NCI-H2196 treated with DMSO at 0.1 percent for 48 hours (cell line): ENCODE results near the gene GRID1.

Experiments used
- DNase-seq: peaks from one replicate; lab custom pipeline; 2025; ENCODE audit not compliant: unreplicated experiment; lab: John Stamatoyannopoulos, UW

GRID1 gene

GRCh38 chr10:85674851-85675250 is 691.7 kb downstream of the GRID1 start:
- no peak for DNase-seq

DNA sequence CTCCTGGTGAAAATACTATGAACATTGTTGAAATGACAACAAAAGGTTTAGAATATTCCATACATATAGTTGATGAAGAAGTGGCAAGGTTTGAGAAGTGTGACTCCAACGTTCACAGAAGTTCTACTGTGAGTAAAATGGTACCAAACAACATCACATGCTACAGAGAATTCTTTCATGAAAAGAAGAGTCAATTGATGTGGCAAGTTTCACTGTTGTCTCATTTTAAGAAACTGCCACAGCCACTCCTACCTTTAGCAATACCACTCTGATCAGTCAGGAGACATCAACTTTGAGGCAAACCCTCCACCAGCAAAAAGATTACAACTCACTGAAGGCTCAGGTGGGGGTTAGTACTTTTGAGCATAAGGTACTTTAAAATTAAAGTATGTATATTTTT is 693.3 kb downstream of the GRID1 start:
- no peak for DNase-seq

DNA sequence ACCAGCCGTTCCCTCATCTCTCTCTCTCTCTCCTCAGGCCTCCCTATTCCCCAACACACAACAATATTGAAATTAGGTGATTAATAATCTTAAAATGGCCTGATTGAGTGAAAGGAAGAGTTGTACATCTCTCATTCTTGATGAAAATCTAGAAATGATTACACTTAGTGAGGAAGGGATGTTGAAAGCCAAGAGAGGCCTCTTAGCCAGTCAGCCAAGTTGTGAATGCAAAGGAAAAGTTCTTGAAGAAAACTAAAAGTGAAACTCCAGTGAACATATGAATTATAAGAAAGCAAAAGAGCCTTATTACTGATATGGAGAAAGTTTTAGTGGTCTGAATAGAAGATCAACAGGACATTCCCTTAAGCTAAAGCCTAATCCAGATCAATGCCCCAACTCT is 695.1 kb downstream of the GRID1 start:
- DNase-seq: no peak

- no peak for DNase-seq
Measured at GRCh38 chr10:85668522-85668921, 698.1 kb downstream of the GRID1 start.

GRCh38 chr10:85667638-85668233 is 698.9 kb downstream of the GRID1 start:
- no peak for DNase-seq

DNA sequence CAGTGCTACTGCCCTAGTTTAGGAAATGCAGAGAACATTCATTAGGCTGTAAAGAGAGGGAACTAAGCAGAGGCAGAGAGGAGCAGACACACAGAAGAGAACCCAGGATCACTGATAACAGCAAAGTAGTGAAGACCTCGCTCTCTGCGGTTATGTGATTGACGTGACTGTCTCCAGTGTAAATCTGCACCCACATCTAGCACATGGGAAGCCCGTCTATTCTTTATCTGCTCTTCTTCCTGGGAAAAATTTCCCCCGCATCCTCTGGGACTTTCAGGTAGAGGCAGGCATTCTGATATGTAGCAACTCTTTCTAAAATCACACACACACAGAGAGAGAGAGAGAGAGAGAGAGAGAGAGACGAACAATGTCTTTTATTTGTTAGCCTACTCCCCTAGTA is 699.6 kb downstream of the GRID1 start:
- DNase-seq: no peak

DNA sequence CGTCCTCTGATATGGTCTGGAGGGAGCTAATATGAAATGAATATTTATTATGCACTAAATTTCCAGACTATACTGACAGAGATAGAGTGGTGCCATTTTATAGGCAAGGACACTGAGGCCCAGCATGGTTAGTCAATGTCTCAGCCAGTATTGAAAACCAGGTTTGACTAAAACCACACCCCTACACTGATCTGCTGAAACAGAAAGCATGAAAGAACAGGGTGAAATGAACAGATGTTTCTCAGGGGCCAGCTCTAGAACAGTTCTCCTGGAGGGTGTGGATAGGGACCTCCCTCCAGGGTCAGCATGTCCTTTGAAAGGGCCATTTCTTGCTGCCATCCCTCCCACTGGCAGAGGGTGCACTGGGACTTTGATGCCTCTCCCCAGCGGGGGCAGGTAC is 700.5 kb downstream of the GRID1 start:
- no peak for DNase-seq

GRCh38 chr10:85665681-85666080 is 700.9 kb downstream of the GRID1 start:
- DNase-seq: no peak

DNA sequence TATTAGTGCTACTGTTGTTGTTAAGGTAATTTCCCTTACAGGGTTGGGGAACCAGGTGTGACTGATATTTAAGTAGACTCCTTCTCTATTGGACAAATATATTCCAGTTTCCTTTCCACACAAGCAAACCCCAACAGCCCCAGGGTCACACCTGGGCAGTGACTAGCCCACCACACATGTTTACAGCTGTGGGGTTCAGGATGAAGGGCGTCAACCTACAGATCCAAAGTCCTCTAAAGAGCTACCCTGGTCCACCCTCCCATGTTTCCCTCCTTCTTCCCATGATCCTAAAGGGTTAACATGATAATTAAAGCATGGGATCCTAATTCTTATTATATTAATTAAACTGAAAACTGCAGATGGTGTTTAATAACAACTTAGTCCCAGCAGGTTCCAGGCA is 701.5 kb downstream of the GRID1 start:
- DNase-seq: no peak

DNA sequence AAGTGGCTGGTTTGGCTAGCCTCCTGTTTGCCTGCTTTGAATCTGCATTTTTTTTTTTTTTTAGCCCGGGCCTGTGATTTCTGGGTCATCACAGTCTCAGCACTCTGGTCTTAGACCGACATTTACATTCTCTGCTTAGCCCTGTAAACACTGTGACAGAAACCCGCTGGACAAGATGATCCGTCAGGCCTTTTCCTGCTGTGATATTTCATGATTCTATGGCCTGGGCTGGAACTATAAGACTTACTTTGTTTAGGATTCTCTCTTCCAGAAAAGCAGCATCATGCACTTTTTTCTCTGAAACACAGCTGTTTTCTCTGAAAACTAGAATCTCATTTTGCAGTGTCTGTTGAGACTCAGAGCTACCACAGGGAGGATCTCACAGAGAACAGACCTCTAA is 705.5 kb downstream of the GRID1 start:
- DNase-seq: no peak

GRCh38 chr10:85659331-85659730 is 707.3 kb downstream of the GRID1 start:
- no peak for DNase-seq

DNA sequence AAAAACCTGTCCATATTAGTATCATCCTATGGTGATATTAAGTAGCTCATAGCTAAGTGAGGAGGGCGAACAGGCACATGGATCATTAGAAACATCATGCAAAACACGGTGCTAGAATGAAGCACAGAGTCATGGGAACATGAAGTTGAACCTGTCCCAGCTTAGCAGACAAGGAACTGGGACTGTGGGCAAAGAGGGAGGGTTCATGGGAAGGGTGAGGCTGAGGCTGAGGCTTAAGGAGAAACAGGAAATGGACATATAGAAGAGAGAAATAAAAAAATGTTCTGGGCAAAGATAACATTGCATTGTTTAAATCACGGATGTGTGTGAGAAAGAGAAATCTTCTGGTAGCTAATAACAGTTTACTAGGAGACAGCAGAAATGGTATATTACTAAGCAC is 708.1 kb downstream of the GRID1 start:
- no peak for DNase-seq

DNA sequence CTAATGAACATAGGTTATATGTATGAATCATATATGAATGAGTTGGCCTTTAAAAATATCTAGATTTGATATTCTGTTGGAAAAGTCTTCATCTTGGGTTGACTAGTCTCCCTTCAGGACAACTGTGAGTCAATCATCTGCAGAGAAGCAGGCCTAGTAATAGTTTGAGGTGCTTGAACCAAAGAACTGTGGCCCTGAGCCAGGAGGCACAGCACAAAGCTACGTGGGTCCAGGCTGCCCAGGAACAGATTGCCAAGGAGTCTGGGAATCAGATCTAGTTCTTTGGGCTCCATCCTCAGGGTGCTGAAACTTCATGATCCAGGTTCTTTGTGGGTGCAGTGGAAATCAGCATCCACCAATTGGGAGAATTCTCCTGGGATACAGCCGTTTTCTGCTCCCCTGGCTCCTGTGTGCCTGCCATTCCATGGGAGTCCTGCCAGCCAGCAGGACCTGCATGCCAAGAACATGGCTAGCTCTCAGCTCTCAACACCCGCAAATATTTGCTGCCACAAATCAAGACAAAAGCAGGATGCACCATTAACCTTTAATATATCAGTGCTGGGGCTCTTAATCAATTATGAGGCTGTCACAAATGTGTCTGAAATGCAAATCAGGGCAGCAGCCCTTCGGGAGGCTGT is 709.0 kb downstream of the GRID1 start:
- no peak for DNase-seq

GRCh38 chr10:85655411-85655810 is 711.2 kb downstream of the GRID1 start:
- DNase-seq: no peak

- no peak for DNase-seq
Measured at GRCh38 chr10:85651497-85651882, 715.1 kb downstream of the GRID1 start.

DNA sequence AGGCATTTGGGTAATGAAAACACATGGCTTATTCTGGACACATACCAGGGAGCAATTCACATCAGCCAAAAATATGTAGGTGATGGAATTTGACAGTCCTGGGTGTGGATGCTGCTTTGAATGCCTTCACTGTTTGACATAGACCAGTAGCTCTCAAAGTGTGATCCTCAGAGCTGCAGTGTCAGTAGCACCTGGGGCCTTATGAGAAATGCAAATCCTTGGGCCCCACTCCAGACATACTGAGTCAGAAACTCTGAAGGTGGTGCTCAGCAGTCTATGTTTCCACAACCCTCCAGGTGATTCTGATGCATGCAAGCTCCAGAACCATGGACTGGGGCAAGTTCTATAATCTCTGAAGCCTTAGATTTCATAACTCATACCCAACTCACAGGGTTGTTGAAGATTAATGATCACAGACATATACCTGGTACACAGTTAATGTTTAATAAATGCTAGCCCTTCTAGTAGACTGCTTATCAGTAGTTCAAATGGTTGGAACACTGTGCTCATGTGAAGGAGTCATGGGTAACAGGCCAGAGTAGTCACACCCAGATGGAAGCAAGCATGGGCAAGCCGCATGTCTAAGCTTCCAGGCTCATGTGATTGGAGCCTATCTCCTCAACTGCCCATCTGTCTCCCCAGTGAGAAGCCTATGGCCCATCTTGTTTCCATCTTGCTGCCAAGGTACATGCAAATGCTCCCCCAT is 715.7 kb downstream of the GRID1 start:
- no peak for DNase-seq

- DNase-seq: no peak
Measured at GRCh38 chr10:85649461-85649860, 717.1 kb downstream of the GRID1 start.

GRCh38 chr10:85648279-85648754 is 718.3 kb downstream of the GRID1 start:
- no peak for DNase-seq

DNA sequence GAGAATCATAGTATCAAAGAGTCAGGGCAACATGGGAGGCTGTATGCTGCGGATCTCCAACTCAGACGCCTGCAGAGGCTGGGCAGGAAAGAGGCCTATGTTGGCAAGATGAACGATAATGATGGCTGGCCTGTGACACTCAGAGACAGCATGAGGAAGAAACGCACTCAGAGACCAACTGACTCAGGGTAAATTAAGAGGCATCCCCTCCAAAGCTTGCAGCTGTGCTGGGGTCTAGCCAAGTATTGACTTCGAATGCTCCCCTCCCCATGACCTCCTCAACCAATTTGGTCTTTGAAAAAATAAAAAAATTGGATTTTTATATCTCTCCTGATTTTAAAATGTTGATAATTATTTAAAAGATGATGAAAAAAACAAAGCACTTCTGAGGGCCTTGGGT is 718.9 kb downstream of the GRID1 start:
- DNase-seq: no peak

GRCh38 chr10:85645926-85646711 is 720.5 kb downstream of the GRID1 start:
- DNase-seq: peak; percentile 10

DNA sequence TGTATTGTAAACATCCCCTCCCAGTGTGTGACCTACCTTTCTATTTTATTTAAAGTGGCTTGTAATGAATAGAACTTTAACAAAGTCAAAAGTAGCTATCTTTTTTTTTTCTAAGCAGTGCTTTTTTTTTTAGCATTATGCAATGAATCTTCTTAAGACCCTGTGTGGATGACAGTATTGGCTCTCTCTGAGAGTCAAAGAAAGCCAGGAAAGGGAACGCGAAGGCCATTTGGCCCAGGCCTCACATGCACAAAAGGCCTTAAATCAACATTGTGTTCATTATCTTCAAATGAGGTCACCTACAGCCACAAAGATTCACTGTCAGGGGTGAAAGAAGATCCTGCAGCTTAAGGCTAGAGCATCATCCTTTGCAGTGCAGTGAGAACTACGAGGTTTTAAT is 721.5 kb downstream of the GRID1 start:
- DNase-seq: no peak
